Measurements from ENCODE around the gene NADK.
"Not testable (repeated sequence)": the region's sequence is repeated elsewhere in the genome, so short reads cannot be mapped to it uniquely, and the experiment has no call there.

- not testable (repeated sequence) for TF ChIP-seq CTCF, POLR2A (IDR thresholded peaks at IDR 0.05)
Measured at GRCh38 chr1:1726088-1726487, 52.2 kb downstream of the NADK start.
